ENCODE measurements around the gene FAM98B. TPM values are rescaled to one million over a fixed set of nuclear protein-coding genes. Genes with fewer than 3 reads are reported as not detected.

FAM98B gene
- polyA plus RNA-seq, 2 of the 4 experiments (the other 2 are of a cell fraction): 16.5 to 18.8 TPM

DNA sequence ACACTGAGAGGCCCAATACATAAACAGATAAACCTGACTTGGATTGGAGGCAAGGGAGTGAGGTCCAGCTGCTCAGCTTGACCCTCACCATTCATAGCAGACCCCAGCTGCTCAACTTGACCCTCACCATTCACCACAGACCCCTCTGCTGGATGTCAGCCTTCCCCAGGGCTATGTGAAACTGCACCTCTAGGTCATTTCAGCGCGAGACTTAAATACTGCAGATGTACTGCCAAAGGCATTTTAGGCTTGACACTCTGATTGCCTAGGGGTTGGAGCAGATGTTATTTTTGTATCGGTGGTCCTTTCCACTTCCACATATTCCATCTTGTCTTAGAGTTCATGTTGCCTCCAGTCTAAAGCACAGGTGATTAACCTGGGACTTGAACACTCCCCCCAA is 41.5 kb upstream of the FAM98B start:
- CTCF ChIA-PET: interaction anchor here (0.6 to 1.8 kb wide), 5 partner anchors 28 to 428 kb away, joined by 3 to 5 read pairs (median 3); no protein-coding TSS in a partner anchor
- ATAC-seq (no peak), FAIRE-seq (no peak), DNase-seq (ENCODE audit: low read depth in 1 of 2, low spot score in 1 of 2) (no peak)
- POLR2A ChIA-PET: no interaction called here
- TF ChIP-seq, protein P1, sequence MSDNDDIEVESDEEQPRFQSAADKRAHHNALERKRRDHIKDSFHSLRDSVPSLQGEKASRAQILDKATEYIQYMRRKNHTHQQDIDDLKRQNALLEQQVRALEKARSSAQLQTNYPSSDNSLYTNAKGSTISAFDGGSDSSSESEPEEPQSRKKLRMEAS (IDR thresholded peaks at IDR 0.05): no peak
- TF ChIP-seq PHF8 (IDR thresholded peaks at IDR 0.05; ENCODE audit: borderline replicate concordance, low read depth) (no peak), POLR2A (IDR thresholded peaks at IDR 0.05; ENCODE audit: low read length) (no peak), HOXB13 (CRISPR knock-in tag; IDR thresholded peaks at IDR 0.05; ENCODE audit: low read depth) (no peak), FOSB (CRISPR knock-in tag; IDR thresholded peaks at IDR 0.05) (no peak), KDM1A (IDR thresholded peaks at IDR 0.05; ENCODE audit: low read depth) (no peak), HOXB5 (CRISPR knock-in tag; IDR thresholded peaks at IDR 0.05) (no peak), JUNB (IDR thresholded peaks at IDR 0.05) (no peak)
- TF ChIP-seq, protein P2, sequence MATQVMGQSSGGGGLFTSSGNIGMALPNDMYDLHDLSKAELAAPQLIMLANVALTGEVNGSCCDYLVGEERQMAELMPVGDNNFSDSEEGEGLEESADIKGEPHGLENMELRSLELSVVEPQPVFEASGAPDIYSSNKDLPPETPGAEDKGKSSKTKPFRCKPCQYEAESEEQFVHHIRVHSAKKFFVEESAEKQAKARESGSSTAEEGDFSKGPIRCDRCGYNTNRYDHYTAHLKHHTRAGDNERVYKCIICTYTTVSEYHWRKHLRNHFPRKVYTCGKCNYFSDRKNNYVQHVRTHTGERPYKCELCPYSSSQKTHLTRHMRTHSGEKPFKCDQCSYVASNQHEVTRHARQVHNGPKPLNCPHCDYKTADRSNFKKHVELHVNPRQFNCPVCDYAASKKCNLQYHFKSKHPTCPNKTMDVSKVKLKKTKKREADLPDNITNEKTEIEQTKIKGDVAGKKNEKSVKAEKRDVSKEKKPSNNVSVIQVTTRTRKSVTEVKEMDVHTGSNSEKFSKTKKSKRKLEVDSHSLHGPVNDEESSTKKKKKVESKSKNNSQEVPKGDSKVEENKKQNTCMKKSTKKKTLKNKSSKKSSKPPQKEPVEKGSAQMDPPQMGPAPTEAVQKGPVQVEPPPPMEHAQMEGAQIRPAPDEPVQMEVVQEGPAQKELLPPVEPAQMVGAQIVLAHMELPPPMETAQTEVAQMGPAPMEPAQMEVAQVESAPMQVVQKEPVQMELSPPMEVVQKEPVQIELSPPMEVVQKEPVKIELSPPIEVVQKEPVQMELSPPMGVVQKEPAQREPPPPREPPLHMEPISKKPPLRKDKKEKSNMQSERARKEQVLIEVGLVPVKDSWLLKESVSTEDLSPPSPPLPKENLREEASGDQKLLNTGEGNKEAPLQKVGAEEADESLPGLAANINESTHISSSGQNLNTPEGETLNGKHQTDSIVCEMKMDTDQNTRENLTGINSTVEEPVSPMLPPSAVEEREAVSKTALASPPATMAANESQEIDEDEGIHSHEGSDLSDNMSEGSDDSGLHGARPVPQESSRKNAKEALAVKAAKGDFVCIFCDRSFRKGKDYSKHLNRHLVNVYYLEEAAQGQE (IDR thresholded peaks at IDR 0.05): no peak
- H3K4me3 ChIP-seq: no peak overlapping the region
- no peak overlapping the region for H3K4me2 ChIP-seq
- no peaks in the 10 kb centered on the region for H3K9me3 ChIP-seq
- no peak overlapping the region for H3K27ac ChIP-seq
- WGBS (ENCODE audit: missing lambda C conversion rate): 67% methylated on average over 3 of the region's 3 CpGs
- no peaks in the 10 kb centered on the region for H3K4me1 ChIP-seq

DNA sequence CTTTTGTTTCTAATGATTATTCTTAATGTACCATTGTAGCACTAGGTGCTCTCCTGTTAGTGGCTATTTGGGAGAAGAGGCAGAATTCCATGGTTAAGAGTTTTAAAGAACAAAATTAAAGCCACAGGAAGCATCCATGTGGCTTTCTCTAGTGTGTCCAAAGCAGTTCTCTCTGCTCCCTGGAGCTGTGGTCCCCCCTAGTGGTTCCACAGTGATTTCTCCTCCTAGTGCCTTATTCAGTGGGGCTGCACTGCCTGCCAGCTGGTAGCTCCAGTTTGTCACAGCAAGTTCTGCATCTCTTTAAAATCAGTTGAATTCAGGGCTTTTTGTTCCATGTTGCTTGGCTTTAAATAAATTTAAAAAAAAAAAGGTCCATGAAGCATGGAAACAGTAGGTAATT is 39.6 kb upstream of the FAM98B start:
- FAIRE-seq (no peak), ATAC-seq (peak; percentile 85 to 92)
- POLR2A ChIA-PET: interaction anchor here (0.6 kb wide), 1 partner anchor 62 kb away, joined by 3 read pairs; no protein-coding TSS in a partner anchor
- TF ChIP-seq BHLHE40 (IDR thresholded peaks at IDR 0.05; ENCODE audit: low read depth, low read length): no peak
- TF ChIP-seq JUN (IDR thresholded peaks at IDR 0.05): no peak
- TF ChIP-seq MAZ (IDR thresholded peaks at IDR 0.05; ENCODE audit: borderline replicate concordance, low read depth, low read length): no peak
- no peak for TF ChIP-seq RARB (CRISPR knock-in tag; IDR thresholded peaks at IDR 0.05)
- no peak for TF ChIP-seq TFCP2L1 (CRISPR knock-in tag; IDR thresholded peaks at IDR 0.05)
- TF ChIP-seq, protein P3, sequence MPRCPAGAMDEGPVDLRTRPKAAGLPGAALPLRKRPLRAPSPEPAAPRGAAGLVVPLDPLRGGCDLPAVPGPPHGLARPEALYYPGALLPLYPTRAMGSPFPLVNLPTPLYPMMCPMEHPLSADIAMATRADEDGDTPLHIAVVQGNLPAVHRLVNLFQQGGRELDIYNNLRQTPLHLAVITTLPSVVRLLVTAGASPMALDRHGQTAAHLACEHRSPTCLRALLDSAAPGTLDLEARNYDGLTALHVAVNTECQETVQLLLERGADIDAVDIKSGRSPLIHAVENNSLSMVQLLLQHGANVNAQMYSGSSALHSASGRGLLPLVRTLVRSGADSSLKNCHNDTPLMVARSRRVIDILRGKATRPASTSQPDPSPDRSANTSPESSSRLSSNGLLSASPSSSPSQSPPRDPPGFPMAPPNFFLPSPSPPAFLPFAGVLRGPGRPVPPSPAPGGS (IDR thresholded peaks at IDR 0.05): no peak
- TF ChIP-seq, protein P4, sequence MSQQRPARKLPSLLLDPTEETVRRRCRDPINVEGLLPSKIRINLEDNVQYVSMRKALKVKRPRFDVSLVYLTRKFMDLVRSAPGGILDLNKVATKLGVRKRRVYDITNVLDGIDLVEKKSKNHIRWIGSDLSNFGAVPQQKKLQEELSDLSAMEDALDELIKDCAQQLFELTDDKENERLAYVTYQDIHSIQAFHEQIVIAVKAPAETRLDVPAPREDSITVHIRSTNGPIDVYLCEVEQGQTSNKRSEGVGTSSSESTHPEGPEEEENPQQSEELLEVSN (IDR thresholded peaks at IDR 0.05; ENCODE audit: borderline replicate concordance, low read depth): no peak
- TF ChIP-seq, protein P5, sequence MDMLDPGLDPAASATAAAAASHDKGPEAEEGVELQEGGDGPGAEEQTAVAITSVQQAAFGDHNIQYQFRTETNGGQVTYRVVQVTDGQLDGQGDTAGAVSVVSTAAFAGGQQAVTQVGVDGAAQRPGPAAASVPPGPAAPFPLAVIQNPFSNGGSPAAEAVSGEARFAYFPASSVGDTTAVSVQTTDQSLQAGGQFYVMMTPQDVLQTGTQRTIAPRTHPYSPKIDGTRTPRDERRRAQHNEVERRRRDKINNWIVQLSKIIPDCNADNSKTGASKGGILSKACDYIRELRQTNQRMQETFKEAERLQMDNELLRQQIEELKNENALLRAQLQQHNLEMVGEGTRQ (IDR thresholded peaks at IDR 0.05): no peak
- TF ChIP-seq, protein P6, sequence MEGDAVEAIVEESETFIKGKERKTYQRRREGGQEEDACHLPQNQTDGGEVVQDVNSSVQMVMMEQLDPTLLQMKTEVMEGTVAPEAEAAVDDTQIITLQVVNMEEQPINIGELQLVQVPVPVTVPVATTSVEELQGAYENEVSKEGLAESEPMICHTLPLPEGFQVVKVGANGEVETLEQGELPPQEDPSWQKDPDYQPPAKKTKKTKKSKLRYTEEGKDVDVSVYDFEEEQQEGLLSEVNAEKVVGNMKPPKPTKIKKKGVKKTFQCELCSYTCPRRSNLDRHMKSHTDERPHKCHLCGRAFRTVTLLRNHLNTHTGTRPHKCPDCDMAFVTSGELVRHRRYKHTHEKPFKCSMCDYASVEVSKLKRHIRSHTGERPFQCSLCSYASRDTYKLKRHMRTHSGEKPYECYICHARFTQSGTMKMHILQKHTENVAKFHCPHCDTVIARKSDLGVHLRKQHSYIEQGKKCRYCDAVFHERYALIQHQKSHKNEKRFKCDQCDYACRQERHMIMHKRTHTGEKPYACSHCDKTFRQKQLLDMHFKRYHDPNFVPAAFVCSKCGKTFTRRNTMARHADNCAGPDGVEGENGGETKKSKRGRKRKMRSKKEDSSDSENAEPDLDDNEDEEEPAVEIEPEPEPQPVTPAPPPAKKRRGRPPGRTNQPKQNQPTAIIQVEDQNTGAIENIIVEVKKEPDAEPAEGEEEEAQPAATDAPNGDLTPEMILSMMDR (IDR thresholded peaks at IDR 0.05): peak; percentile 38
- TF ChIP-seq ESRRA (IDR thresholded peaks at IDR 0.05; ENCODE audit: borderline replicate concordance, low read length): no peak
- peak; percentile 45 to 58; a peak in 4 of 5 replicates for TF ChIP-seq RAD21 (conservative IDR thresholded peaks at IDR 0.05 in 1 of 2, IDR thresholded peaks at IDR 0.05 in 1 of 2)
- no peak for TF ChIP-seq NR3C1 (IDR thresholded peaks at IDR 0.05)
- TF ChIP-seq, protein P2 (IDR thresholded peaks at IDR 0.05): no peak
- peak; percentile 20; the same call in 1 of the 3 replicates for TF ChIP-seq SMC3 (IDR thresholded peaks at IDR 0.05)
- no peak for TF ChIP-seq PHF8 (IDR thresholded peaks at IDR 0.05; ENCODE audit: borderline replicate concordance, low read depth)
- TF ChIP-seq HOXA7 (CRISPR knock-in tag; IDR thresholded peaks at IDR 0.05): no peak
- TF ChIP-seq HDAC2 (IDR thresholded peaks at IDR 0.05): no peak
- TF ChIP-seq SREBF2 (IDR thresholded peaks at IDR 0.05): no peak
- TF ChIP-seq ZC3H11A (IDR thresholded peaks at IDR 0.05): no peak
- no peak for TF ChIP-seq KDM5A (IDR thresholded peaks at IDR 0.05)

More for the DNA sequence above, 39.6 kb upstream of the FAM98B start:
- DNase-seq (ENCODE audit: low read depth in 1 of 2, low spot score in 1 of 2): peak; percentile 38 to 45
- Histone ChIP-seq H3K4me3 (no peak overlapping the region), H3K4me1 (no peaks in the 10 kb centered on the region), H3K4me2 (no peak overlapping the region), H3K9me3 (no peaks in the 10 kb centered on the region), H3K27ac (no peak overlapping the region)
- CTCF ChIA-PET: interaction anchor here (0.6 to 1.6 kb wide), 7 partner anchors 10 to 420 kb away, joined by 3 to 5 read pairs (median 3); no protein-coding TSS in a partner anchor
